ENCODE data around the gene VPS52. TPM values are rescaled to one million over a fixed set of nuclear protein-coding genes. Genes with fewer than 3 reads are reported as not detected.

The VPS52 gene
- total RNA-seq, 1 donor from 2014 or later, result 47.5 TPM

DNA sequence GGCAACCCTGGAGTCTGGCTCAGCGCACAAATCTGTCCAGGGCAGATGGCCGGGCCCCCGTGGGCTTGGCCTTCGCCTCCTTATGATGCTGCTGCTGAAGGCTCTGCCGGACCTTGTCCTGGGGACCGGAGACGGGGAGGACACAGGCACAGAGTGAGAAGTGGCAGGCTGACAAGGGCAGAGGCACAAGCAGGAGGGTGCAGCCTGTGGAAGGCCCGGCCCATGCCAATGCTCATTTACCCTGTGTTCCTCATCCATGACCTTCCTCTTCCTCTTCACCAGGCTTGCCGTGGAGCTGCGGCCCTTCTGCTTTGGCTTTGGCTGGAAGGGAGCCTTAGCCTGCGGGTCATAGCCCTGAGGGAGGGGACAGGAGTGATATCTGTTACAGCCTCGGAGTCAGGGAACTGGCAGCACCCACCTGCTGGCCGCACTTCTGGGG is 7.6 kb upstream of the VPS52 start:
- H3K4me3 ChIP-seq, result no peak overlapping the region
- peaks cover 51% of the 10 kb centered on the region for H3K36me3 ChIP-seq
- ATAC-seq (no peak), DNase-seq (no peak)
- H3K27ac ChIP-seq, result no peak overlapping the region
- intact Hi-C loops (cut with DNase I), result no loop called here
- peaks cover 34% of the 10 kb centered on the region for H3K4me1 ChIP-seq
- no peaks in the 10 kb centered on the region for H3K27me3 ChIP-seq
- no peaks in the 10 kb centered on the region for H3K9me3 ChIP-seq
- TF ChIP-seq, protein P1, sequence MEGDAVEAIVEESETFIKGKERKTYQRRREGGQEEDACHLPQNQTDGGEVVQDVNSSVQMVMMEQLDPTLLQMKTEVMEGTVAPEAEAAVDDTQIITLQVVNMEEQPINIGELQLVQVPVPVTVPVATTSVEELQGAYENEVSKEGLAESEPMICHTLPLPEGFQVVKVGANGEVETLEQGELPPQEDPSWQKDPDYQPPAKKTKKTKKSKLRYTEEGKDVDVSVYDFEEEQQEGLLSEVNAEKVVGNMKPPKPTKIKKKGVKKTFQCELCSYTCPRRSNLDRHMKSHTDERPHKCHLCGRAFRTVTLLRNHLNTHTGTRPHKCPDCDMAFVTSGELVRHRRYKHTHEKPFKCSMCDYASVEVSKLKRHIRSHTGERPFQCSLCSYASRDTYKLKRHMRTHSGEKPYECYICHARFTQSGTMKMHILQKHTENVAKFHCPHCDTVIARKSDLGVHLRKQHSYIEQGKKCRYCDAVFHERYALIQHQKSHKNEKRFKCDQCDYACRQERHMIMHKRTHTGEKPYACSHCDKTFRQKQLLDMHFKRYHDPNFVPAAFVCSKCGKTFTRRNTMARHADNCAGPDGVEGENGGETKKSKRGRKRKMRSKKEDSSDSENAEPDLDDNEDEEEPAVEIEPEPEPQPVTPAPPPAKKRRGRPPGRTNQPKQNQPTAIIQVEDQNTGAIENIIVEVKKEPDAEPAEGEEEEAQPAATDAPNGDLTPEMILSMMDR (IDR thresholded peaks at IDR 0.05), result no peak

DNA sequence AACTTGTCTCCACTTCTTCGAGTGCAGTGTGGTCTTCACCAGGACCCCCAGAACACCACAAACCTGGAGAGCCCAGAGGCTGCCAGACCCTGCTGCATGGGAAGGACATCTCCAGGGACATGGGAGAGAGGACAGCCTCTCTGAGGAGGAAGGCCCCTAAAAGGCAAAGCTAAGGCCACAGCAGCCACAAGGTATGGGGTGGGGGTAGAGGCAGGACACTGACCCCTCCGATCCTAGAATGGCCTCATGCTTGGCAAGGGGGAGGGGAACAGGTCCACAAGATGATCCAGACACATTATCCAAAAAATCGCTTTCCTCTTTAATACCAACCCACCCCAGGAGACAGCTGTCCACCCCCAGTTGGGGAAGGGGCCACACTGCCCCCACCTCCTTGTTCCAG is 7.1 kb upstream of the VPS52 start:
- Histone ChIP-seq H3K4me1 (peaks cover 38% of the 10 kb centered on the region), H3K9me3 (no peaks in the 10 kb centered on the region), H3K27me3 (no peaks in the 10 kb centered on the region), H3K4me3 (no peak overlapping the region), H3K36me3 (peaks cover 52% of the 10 kb centered on the region), H3K27ac (no peak overlapping the region)
- intact Hi-C loops (cut with DNase I), result no loop called here
- DNase-seq (no peak), ATAC-seq (no peak)
- TF ChIP-seq, protein P1 (IDR thresholded peaks at IDR 0.05), result no peak

DNA sequence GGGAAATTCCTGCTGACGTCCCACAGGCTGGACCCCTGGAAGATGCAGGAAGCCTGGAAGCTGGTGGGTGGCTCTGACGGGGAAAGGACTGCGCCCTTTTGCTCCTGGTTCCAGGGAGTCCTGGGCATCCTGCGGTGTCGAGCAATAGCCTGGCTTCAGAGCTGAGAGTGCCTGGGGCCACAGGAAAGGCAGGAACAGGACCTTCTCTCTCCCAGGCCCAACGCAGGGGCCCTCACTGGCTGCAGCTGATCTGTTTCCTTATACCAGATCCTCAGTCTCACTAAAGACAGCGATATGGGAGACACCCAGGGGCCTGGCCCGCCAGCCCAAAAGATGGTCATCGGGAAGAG is 6.7 kb upstream of the VPS52 start:
- intact Hi-C loops (cut with DNase I), result no loop called here
- no peak for ATAC-seq
- H3K36me3 ChIP-seq, result peaks cover 52% of the 10 kb centered on the region
- H3K4me1 ChIP-seq, result peaks cover 43% of the 10 kb centered on the region
- H3K27me3 ChIP-seq, result no peaks in the 10 kb centered on the region
- TF ChIP-seq, protein P1 (IDR thresholded peaks at IDR 0.05), result no peak
- peak overlapping the region; percentile 80 for H3K4me3 ChIP-seq
- H3K27ac ChIP-seq, result peak overlapping the region; percentile 93
- no peaks in the 10 kb centered on the region for H3K9me3 ChIP-seq
- no peak for DNase-seq

DNA sequence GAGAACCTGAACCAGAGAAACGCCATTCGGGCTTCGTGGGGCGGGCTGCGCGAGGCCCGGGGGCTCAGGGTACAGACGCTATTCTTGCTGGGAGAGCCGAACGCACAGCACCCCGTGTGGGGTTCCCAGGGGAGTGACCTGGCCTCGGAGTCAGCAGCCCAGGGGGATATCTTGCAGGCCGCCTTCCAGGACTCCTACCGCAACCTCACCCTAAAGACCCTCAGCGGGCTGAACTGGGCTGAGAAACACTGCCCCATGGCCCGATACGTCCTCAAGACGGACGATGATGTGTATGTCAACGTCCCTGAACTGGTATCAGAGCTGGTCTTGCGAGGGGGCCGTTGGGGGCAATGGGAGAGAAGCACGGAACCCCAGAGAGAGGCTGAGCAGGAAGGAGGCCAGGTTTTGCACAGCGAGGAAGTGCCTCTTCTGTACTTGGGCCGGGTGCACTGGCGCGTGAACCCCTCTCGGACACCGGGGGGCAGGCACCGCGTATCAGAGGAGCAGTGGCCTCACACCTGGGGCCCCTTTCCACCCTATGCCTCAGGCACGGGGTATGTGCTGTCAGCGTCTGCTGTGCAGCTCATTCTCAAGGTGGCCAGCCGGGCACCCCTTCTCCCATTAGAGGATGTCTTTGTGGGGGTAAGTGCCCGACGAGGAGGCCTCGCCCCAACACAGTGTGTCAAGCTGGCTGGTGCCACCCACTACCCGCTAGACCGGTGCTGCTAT is 6.2 kb upstream of the VPS52 start:
- peak overlapping the region; percentile 93 for H3K27ac ChIP-seq
- no peaks in the 10 kb centered on the region for H3K9me3 ChIP-seq
- DNase-seq, result no peak
- intact Hi-C loops (cut with DNase I), result no loop called here
- no peaks in the 10 kb centered on the region for H3K27me3 ChIP-seq
- H3K36me3 ChIP-seq, result peaks cover 51% of the 10 kb centered on the region
- TF ChIP-seq, protein P1 (IDR thresholded peaks at IDR 0.05), result no peak
- H3K4me1 ChIP-seq, result peaks cover 48% of the 10 kb centered on the region
- ATAC-seq, result no peak
- peak overlapping the region; percentile 80 for H3K4me3 ChIP-seq

DNA sequence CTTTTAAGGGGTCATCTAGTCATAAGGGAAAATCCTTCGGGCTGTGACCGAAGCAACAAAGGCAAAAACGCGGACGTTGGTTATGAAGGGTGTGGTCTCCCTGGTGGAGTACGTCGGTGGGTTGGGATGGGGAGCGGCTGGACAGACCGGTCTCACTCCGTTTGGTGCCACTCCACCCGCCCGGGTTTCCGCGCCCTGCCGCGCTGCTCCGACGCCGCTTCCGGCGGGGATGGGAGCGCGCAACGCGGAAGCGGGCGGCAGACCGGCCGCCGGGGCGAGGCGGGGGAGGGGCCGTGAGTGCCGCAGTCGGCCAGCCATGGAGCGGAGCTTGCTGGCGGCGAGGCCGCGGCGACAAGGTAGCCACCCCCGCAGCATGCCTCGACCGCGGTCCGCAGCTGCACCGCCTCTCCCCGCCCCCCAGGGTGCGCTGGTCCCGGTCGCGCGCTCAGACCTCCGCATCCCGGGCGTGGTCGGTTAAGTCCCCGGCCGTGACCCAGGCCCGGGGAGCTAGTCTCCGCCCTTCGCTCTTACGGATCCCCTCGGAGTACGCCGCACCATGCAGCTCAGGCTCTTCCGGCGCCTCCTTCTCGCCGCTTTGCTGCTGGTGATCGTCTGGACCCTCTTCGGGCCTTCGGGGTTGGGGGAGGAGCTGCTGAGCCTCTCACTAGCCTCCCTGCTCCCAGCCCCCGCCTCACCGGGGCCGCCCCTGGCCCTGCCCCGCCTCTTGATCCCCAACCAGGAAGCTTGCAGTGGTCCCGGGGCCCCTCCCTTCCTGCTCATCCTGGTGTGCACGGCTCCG is 5.4 kb upstream of the VPS52 start, which contains the start of gene B3GALT4:
Gene B3GALT4, plus strand, starts transcription at position 260 of the 799 bp plus-strand sequence. Its CDS starts 297 bp downstream, at position 557.
- Histone ChIP-seq H3K36me3 (peaks cover 51% of the 10 kb centered on the region), H3K4me1 (peaks cover 52% of the 10 kb centered on the region)
- peak; percentile 90 for DNase-seq

More for the DNA sequence above, 5.4 kb upstream of the VPS52 start, which contains the start of gene B3GALT4:
- H3K27ac ChIP-seq, result peak within 1 kb of the TSS; percentile 93
- peak; percentile 85 for ATAC-seq
- intact Hi-C loops (cut with DNase I), result no loop called here
- TF ChIP-seq, protein P1 (IDR thresholded peaks at IDR 0.05), result peak; percentile 53
- H3K9me3 ChIP-seq, result no peaks in the 10 kb centered on the region
- H3K27me3 ChIP-seq, result no peaks in the 10 kb centered on the region
- peak within 1 kb of the TSS; percentile 80 for H3K4me3 ChIP-seq
